ENCODE data around the gene TMC3.

- TF ChIP-seq MAZ (CRISPR knock-in tag; conservative IDR thresholded peaks at IDR 0.05 in 1 of 2, IDR thresholded peaks at IDR 0.05 in 1 of 2) = no peak
- no peak for TF ChIP-seq HINFP (tag; conservative IDR thresholded peaks at IDR 0.05; ENCODE audit: low read depth)
Observed at GRCh38 chr15:81388436-81388770, 14.4 kb upstream of the TMC3 start.
